Pancreas (tissue), 10 donors: Measurements from ENCODE around the gene ALX4. TPM values are rescaled to one million over a fixed set of nuclear protein-coding genes. Genes with fewer than 3 reads are reported as not detected.

Source experiments
- ATAC-seq, 4 donors: fragments of 200-7000 bp; cut with Tn5 transposase; one replicate each; pipeline versions ENCODE4 v1.8.0 to v1.9.1; 2020; ENCODE audit warnings: mild to moderate bottlenecking in 4 of 4, moderate library complexity in 4 of 4
- DNase-seq, 6 donors: peaks; one replicate each; pipeline ENCODE4 v3.0.0-alpha.2; 2020
- FAIRE-seq: peaks from 2 replicates; lab custom pipeline; 2012; peaks lifted over from hg19 to GRCh38; lab: Jason Lieb, UNC
- H3K27ac ChIP-seq, 4 donors: fragments of 200-600 bp; sonication (generic); 1 replicate in 3 of 4; 2 replicates in 1 of 4; pipeline versions ENCODE4 v1.5.0 to v1.8.0; 2020
- H3K27me3 ChIP-seq, 4 donors: fragments of 200-600 bp; one replicate each; pipeline ENCODE4 v1.8.0; 2021
- H3K36me3 ChIP-seq, 3 donors: fragments of 200-600 bp; sonication (generic) in 1 of 3; one replicate each; pipeline versions ENCODE4 v1.5.0 to v1.8.0; 2020 to 2021
- H3K4me1 ChIP-seq, 3 donors: fragments of 200-600 bp; one replicate each; pipeline ENCODE4 v1.8.0; 2021
- H3K4me3 ChIP-seq, 4 donors: fragments of 200-600 bp; sonication (generic) in 2 of 4; one replicate each; pipeline versions ENCODE4 v1.5.0 to v1.8.0; 2020 to 2021
- H3K9me3 ChIP-seq, 4 donors: fragments of 200-600 bp; one replicate each; pipeline ENCODE4 v1.8.0; 2021
- CTCF ChIP-seq, 4 donors: fragments of 200-600 bp; sonication (generic) in 3 of 4; IDR thresholded peaks; one replicate each; pipeline versions ENCODE4 v1.5.0 to v1.8.0; 2021; ENCODE audit warnings: antibody characterized with exemption in 4 of 4
- WGBS, 2 donors: extraction: QIAGEN DNeasy Blood & Tissue Kit; methylation state at CpG; one replicate each; pipeline ENCODE4 v1.1.7; 2013; 5-methylcytosine and 5-hydroxymethylcytosine counted together
- intact Hi-C, 3 donors: fragments of 100-400 bp; cut with DNase I; formaldehyde crosslinking; loops; one replicate each; pipeline versions ENCODE4 v1.11.1 to v1.14.2; 2022
- polyA plus RNA-seq, 2 donors: library from polyadenylated mRNA; stranded (reverse); fragments of 200-250 nt; gene quantifications; one replicate each; pipeline ENCODE4 v1.2.3, GENCODE V29; 2013
- total RNA-seq, 6 donors: library from RNA; stranded (reverse); fragmentation: NEBNext Ultra II Directional in 4 of 6; extraction: Animal tissue kit (Norgen Biotek cat#: 25700) in 4 of 6; gene quantifications; one replicate each; pipeline versions ENCODE4 v1.2.1 to v1.2.4, GENCODE V29; 2021 to 2023
- donor health status: healthy with polysubstance abuse.
- donor health status: DM: no; HTN: no; CAD: no; lungs with moderate emphysema.
- donor health status: DM: no; HTN: no; CAD: no.
- donor health status: control.
- donor health status: control.
- donor health status: Bipolar disorder and iron deficiency.
- donor health status: DM: yes; HTN: yes; CAD: no.
- donor health status: DM: no; HTN: no; CAD: no.
- donor health status: DM: no; HTN: no; CAD: no.
- donor health status: DM: yes; HTN: yes; CAD: no.

Gene ALX4
- total and polyA plus RNA-seq, 8 donors, result 0.02 to 0.04 (median 0.03) TPM; not detected in 5

DNA sequence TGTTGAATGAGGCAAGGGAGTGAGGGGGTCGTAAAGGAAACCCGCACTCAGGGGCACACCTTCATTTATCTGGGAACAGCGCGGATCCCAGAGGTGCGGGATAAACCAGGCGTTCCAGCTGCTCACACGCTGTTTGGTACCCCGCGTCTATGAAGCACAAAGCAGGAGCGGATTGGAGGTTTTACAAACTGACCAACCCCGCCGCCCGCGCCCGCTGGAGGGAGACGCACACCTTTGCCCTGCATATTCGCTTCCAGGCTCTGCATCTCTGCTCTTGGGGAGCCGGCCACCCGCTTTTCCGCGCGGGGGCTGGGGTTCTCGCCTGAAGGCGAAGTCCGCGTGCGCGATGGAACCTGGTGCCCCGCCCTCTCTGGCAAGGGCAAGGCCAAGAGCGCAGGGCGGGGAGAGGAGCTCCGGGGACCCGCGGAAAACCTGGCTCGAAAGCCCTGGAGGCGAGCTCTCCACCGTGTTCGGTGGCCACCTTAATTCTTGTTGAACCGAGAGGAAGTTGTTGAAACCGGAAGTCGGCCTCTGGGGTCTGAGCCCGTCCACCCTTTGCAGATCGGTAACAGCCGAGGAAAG lies 6.8 kb upstream of the ALX4 start:
- peak overlapping the region in 2 of 4 donors; percentile 23 to 46 for H3K4me3 ChIP-seq
- no peak for TF ChIP-seq CTCF (IDR thresholded peaks at IDR 0.05)
- H3K27ac ChIP-seq, result no peak overlapping the region
- DNase-seq (peak in 1 of 6 donors; percentile 69), ATAC-seq (peak; percentile 46 to 81 (median 57)), FAIRE-seq (no peak)
- H3K27me3 ChIP-seq, result peaks cover 0 to 59% (median 14%) of the 10 kb centered on the region in 4 donors
- intact Hi-C loops, result no loop called here
- 1 to 2% methylated on average over 44 of the region's 44 CpGs for WGBS, 2 donors
- no peaks in the 10 kb centered on the region for H3K36me3 ChIP-seq
- H3K9me3 ChIP-seq, result no peaks in the 10 kb centered on the region
- peaks cover 0 to 9% (median 6%) of the 10 kb centered on the region in 3 donors for H3K4me1 ChIP-seq

DNA sequence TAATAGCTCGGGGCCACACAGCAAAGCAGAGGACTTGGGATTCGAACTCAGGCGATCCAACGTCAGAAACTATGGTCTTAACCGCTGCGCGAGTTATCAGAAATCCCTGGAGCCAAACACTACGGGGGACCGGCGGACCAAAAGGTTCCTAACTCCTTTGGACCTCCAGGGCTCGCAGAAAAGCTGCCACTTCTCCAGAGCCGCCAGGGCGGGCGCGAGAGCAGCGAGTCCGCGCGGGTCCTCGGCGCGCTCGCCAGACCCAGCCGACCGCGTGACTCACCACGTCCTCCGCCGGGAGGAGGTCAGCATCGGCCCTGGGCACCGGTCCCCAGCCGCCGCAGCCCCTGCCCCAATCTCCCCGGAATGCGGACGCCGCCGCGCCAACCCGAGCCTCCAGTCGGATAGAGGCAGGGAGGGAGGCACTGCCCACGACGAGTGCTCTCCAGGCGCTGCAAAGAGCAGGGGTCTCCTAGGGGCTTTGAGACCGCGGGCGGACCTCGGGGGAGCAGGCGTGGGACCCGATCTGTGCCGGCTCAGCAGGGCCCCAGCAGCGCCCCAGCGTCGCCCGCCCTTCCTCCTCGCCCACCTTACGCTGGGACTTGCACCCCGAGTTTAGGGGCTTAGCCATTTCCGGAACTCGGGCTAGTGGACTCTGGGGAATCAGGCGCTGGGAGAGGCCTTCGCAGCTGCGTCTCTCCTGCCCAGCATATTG lies 6.2 kb upstream of the ALX4 start:
- FAIRE-seq, result no peak
- no peaks in the 10 kb centered on the region for H3K9me3 ChIP-seq
- peak; percentile 45 to 71 (median 56) for ATAC-seq
- DNase-seq, result no peak
- TF ChIP-seq CTCF (IDR thresholded peaks at IDR 0.05), result no peak
- H3K27me3 ChIP-seq, result peaks cover 0 to 64% (median 17%) of the 10 kb centered on the region in 4 donors
- peaks cover 0 to 9% (median 6%) of the 10 kb centered on the region in 3 donors for H3K4me1 ChIP-seq
- H3K36me3 ChIP-seq, result no peaks in the 10 kb centered on the region
- no peak overlapping the region for H3K27ac ChIP-seq
- H3K4me3 ChIP-seq, result peak overlapping the region in 2 of 4 donors; percentile 23 to 46
- 3 to 4% methylated on average over 63 of the region's 63 CpGs for WGBS, 2 donors
- intact Hi-C loops, result no loop called here

DNA sequence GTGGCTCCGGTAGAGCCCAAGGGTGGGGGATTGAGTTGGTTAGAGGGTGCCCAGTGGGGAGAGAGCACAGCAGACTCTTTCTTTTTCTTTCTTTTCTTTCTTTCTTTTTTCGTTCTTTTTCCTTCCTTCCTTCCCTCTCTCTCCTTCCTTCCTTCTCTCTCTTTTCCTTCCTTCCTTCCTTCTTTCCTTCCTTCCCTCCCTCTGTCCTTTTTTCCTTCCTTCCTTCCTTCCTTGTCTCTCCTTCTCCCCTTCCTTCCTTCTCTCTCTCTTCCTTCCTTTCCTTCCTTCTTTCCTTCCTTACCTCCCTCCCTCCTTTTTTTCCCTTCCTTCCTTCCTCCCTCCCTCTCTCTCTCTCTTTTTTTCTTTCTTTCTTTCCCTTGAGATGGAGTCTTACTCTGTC lies 4.8 kb upstream of the ALX4 start:
- no peak for DNase-seq
- FAIRE-seq, result no peak
- Histone ChIP-seq H3K27me3 (peaks cover 0 to 66% (median 19%) of the 10 kb centered on the region in 4 donors), H3K4me3 (no peak overlapping the region), H3K36me3 (no peaks in the 10 kb centered on the region), H3K9me3 (no peaks in the 10 kb centered on the region), H3K4me1 (peaks cover 0 to 9% (median 8%) of the 10 kb centered on the region in 3 donors), H3K27ac (no peak overlapping the region)
- 18 to 24% methylated on average over 2 of the region's 2 CpGs for WGBS, 2 donors
- ATAC-seq, result no peak
- TF ChIP-seq CTCF (IDR thresholded peaks at IDR 0.05), result no peak
- intact Hi-C loops, result no loop called here

DNA sequence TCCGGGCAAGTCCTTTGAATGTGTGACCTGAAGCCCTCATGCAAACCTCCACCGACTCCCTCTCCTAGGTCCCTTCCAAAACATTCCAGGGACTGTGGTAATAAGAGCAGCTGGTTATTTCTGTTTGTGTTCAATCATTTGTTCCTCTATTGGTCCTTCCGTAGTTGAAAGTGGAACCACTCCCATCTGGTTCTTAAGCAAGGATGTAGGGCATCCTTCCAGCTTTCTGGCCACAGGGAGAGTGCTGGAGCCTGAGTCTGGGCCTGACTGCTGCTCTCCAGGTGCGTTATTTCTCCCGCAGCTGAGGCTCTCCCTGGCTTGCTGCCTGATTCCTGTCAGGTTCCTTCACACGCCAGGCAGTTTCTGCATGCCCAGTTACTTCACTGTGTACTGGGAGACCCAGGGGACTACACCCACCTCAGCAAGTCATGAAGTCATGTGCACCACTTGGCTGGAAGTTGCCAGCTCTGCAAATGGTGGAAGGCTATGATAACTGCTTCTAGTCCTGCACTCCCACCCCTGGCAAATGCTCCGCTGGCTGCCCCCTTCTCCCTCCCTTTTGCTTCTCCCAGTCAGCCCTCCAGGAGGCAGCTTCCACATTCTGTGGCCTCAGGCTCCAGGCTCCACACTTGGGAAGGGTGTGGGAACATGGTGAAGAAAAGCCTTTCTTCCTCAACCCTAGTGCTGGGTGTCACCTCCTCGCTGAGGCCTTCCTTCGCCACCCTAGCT lies 4.0 kb upstream of the ALX4 start:
- H3K9me3 ChIP-seq, result no peaks in the 10 kb centered on the region
- ATAC-seq (no peak), DNase-seq (no peak), FAIRE-seq (no peak)
- TF ChIP-seq CTCF (IDR thresholded peaks at IDR 0.05), result no peak
- intact Hi-C loops, result no loop called here
- H3K4me1 ChIP-seq, result peaks cover 0 to 13% (median 9%) of the 10 kb centered on the region in 3 donors
- H3K4me3 ChIP-seq, result no peak overlapping the region
- peaks cover 0 to 66% (median 21%) of the 10 kb centered on the region in 4 donors for H3K27me3 ChIP-seq
- no peak overlapping the region for H3K27ac ChIP-seq
- 13 to 17% methylated on average over 9 of the region's 9 CpGs for WGBS, 2 donors
- H3K36me3 ChIP-seq, result no peaks in the 10 kb centered on the region
